ENCODE measurements around the gene OR6Y1. TPM values are rescaled to one million over a fixed set of nuclear protein-coding genes. Genes with fewer than 3 reads are reported as not detected.

OR6Y1 gene
- total RNA-seq, 1 experiment from 2014 or later: not detected

DNA sequence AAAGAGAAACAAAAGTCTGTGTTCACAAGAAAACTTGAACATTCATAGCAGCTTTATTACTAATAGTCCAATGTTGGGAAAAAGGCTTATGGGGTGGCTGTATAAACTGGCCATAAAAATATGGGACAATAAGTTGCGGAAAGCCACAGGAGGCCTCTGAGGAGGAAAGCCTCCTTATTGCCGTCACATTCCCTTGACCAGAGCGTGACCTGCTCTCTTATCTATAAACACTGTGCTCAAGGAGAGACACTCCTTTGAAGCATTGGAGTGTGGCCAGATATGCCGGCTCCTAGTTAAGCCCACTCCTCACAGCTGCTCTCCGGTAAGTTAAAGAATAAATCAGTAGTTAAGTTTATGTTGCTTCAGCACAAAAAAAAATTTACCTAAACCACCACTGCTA lies 19.7 kb downstream of the OR6Y1 start:
- Histone ChIP-seq H3K4me1 (ENCODE audit: insufficient read depth, low read length) (no peaks in the 10 kb centered on the region), H3K36me3 (ENCODE audit: low read depth, low read length) (no peaks in the 10 kb centered on the region), H3F3A (ENCODE audit: low read length, unreplicated experiment) (no peaks in the 10 kb centered on the region), H3K4me3 (ENCODE audit: low read length) (no peak overlapping the region), H3K4me2 (ENCODE audit: low read length) (no peak overlapping the region), H3K27me3 (ENCODE audit: low read length) (peaks cover 30% of the 10 kb centered on the region), H3K9ac (ENCODE audit: low read length) (no peak overlapping the region), H2AFZ (ENCODE audit: low read length) (no peak overlapping the region), H3K9me3 (ENCODE audit: low read length) (0 out of 2 replicates have a peak, but pooled peaks cover 3% of the 10 kb centered on the region), H4K20me1 (ENCODE audit: low read length) (no peaks in the 10 kb centered on the region), H3K79me2 (ENCODE audit: low read length) (no peaks in the 10 kb centered on the region), H3K9me2 (replicated peaks; ENCODE audit: low read length) (no peaks in the 10 kb centered on the region), H3K27ac (ENCODE audit: low read length) (no peak overlapping the region)
- ATAC-seq (no peak), DNase-seq (no peak)
- intact Hi-C loops (cut with micrococcal nuclease): loop anchor here (10.0 kb wide), 1 partner anchor 540 kb away; the partner anchor contains the start of gene AIM2
- TF ChIP-seq EZH2 (IDR thresholded peaks at IDR 0.05; ENCODE audit: low read length, unreplicated experiment): no peak
- BruUV-seq (replicated peaks): no TSS peak
- ChIA-PET CTCF (no interaction called here), POLR2A (ENCODE audit: unreplicated experiment) (no interaction called here)

DNA sequence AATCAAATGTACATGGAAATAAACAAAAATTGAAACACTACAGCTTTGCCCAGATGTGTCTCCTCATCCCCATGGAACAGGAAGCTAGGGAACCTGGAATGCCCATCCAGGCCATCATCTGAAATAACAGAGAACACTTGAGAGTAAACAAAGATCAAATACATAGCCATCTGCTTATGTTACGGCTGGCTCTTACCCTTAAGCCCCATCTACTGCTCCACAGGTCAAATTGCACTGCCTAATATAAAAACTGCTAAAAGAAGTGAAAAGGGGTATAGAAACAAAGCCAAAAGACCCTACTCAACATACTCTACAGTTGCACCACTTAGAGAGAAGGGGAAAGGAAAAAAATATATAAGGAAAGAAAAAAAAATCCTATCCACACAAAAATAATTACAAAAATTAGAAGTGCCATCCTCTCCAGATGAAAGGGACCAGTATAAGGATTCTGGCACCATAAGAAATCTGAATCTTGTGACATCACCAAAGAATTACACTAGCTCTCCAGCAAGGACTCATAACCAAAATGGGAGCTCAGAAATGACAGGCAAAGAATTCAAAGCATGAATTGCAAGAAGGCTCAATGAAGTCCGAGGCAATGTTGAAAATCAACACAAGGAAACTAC lies 26.9 kb downstream of the OR6Y1 start:
- no peak overlapping the region for H3K9ac ChIP-seq (ENCODE audit: low read length)
- DNase-seq (peak; percentile 36), ATAC-seq (0 out of 2 replicates have a peak, but pooled peaks have one; percentile 27)
- no peaks in the 10 kb centered on the region for H3F3A ChIP-seq (ENCODE audit: low read length, unreplicated experiment)
- intact Hi-C loops (cut with micrococcal nuclease): loop anchor here (5.0 kb wide), 1 partner anchor 325 kb away; no protein-coding TSS in a partner anchor
- POLR2A ChIA-PET (ENCODE audit: unreplicated experiment): interaction anchor here (0.7 kb wide), 1 partner anchor 224 kb away, joined by 4 read pairs; no protein-coding TSS in a partner anchor
- H3K27ac ChIP-seq (ENCODE audit: low read length): no peak overlapping the region
- TF ChIP-seq EZH2 (IDR thresholded peaks at IDR 0.05; ENCODE audit: low read length, unreplicated experiment) (no peak), CTCF (conservative IDR thresholded peaks at IDR 0.05; ENCODE audit: low read depth, low read length) (peak; percentile 58)
- no peak overlapping the region for H3K4me2 ChIP-seq (ENCODE audit: low read length)
- H3K9me2 ChIP-seq (replicated peaks; ENCODE audit: low read length): no peaks in the 10 kb centered on the region
- H3K27me3 ChIP-seq (ENCODE audit: low read length): peaks cover 25% of the 10 kb centered on the region
- H3K4me1 ChIP-seq (ENCODE audit: insufficient read depth, low read length): no peaks in the 10 kb centered on the region
- no TSS peak for BruUV-seq (replicated peaks)
- H3K9me3 ChIP-seq (ENCODE audit: low read length): no peaks in the 10 kb centered on the region
- no peak overlapping the region for H3K4me3 ChIP-seq (ENCODE audit: low read length)
- H3K79me2 ChIP-seq (ENCODE audit: low read length): no peaks in the 10 kb centered on the region
- H2AFZ ChIP-seq (ENCODE audit: low read length): no peak overlapping the region
- H3K36me3 ChIP-seq (ENCODE audit: low read depth, low read length): no peaks in the 10 kb centered on the region
- H4K20me1 ChIP-seq (ENCODE audit: low read length): no peaks in the 10 kb centered on the region
- CTCF ChIA-PET: no interaction called here

DNA sequence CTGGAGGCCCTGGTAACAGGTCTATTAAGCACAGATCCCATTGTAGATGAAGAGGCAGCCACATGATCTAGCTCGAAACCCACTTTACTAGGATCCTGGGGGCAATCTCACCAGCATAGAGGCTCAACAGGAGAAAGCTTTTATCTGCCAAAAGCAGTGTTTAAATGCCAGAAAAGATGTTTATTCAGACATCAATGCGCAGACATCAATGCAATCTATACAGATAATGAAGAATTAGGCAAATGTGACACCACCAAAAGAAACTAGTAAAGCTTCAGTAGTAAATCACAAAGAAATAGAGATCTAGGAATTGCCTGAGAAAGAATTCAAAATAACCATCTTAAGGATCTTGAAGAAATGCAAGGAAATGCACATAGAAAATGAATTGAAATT lies 32.5 kb downstream of the OR6Y1 start:
- ChIA-PET POLR2A (ENCODE audit: unreplicated experiment) (no interaction called here), CTCF (no interaction called here)
- no peak overlapping the region for H2AFZ ChIP-seq (ENCODE audit: low read length)
- H3K4me3 ChIP-seq (ENCODE audit: low read length): no peak overlapping the region
- H3F3A ChIP-seq (ENCODE audit: low read length, unreplicated experiment): no peaks in the 10 kb centered on the region
- H3K9ac ChIP-seq (ENCODE audit: low read length): no peak overlapping the region
- H3K4me1 ChIP-seq (ENCODE audit: insufficient read depth, low read length): no peaks in the 10 kb centered on the region
- peaks cover 22% of the 10 kb centered on the region for H3K27me3 ChIP-seq (ENCODE audit: low read length)
- no TSS peak for BruUV-seq (replicated peaks)
- intact Hi-C loops (cut with micrococcal nuclease): no loop called here
- H3K9me2 ChIP-seq (replicated peaks; ENCODE audit: low read length): no peaks in the 10 kb centered on the region
- no peak overlapping the region for H3K27ac ChIP-seq (ENCODE audit: low read length)
- TF ChIP-seq EZH2 (IDR thresholded peaks at IDR 0.05; ENCODE audit: low read length, unreplicated experiment) (no peak), CTCF (conservative IDR thresholded peaks at IDR 0.05; ENCODE audit: low read depth, low read length) (no peak), EZH2phosphoT487 (IDR thresholded peaks at IDR 0.05; ENCODE audit: borderline replicate concordance, low read length) (no peak)
- no peaks in the 10 kb centered on the region for H3K9me3 ChIP-seq (ENCODE audit: low read length)
- H3K4me2 ChIP-seq (ENCODE audit: low read length): no peak overlapping the region
- no peaks in the 10 kb centered on the region for H3K79me2 ChIP-seq (ENCODE audit: low read length)
- no peaks in the 10 kb centered on the region for H4K20me1 ChIP-seq (ENCODE audit: low read length)
- DNase-seq: no peak
- no peak for ATAC-seq
- no peaks in the 10 kb centered on the region for H3K36me3 ChIP-seq (ENCODE audit: low read depth, low read length)
